ENCODE measurements around the gene FAF2.

- TF ChIP-seq CTCF (IDR thresholded peaks at IDR 0.05 in 2 of 3, conservative IDR thresholded peaks at IDR 0.05 in 1 of 3; ENCODE audit: control insufficient read depth in 2 of 3, extremely low read depth in 1 of 3, insufficient read depth in 1 of 3, low read depth in 3 of 3, low read length in 3 of 3) = no peak
- no peak for TF ChIP-seq POLR2A (IDR thresholded peaks at IDR 0.05; ENCODE audit: low read depth, low read length)
- no peak for TF ChIP-seq MAX (IDR thresholded peaks at IDR 0.05; ENCODE audit: low read depth, low read length)
- TF ChIP-seq CEBPB (IDR thresholded peaks at IDR 0.05; ENCODE audit: borderline replicate concordance in 1 of 2, low read depth in 2 of 2, low read length in 2 of 2) = no peak
- TF ChIP-seq SIX5 (IDR thresholded peaks at IDR 0.05; ENCODE audit: low read depth, low read length, severe bottlenecking) = no peak
- no peak for TF ChIP-seq YY1 (IDR thresholded peaks at IDR 0.05; ENCODE audit: low read depth, low read length)
- TF ChIP-seq REST (IDR thresholded peaks at IDR 0.05; ENCODE audit: low read depth, low read length) = no peak
- TF ChIP-seq ZNF384 (IDR thresholded peaks at IDR 0.05; ENCODE audit: borderline replicate concordance, low read depth, low read length) = no peak
Measured at GRCh38 chr5:176500511-176500910, 52.3 kb downstream of the FAF2 start.

All from GM12878 (cell line).